ENCODE measurements around the gene PNPLA8.

DNA sequence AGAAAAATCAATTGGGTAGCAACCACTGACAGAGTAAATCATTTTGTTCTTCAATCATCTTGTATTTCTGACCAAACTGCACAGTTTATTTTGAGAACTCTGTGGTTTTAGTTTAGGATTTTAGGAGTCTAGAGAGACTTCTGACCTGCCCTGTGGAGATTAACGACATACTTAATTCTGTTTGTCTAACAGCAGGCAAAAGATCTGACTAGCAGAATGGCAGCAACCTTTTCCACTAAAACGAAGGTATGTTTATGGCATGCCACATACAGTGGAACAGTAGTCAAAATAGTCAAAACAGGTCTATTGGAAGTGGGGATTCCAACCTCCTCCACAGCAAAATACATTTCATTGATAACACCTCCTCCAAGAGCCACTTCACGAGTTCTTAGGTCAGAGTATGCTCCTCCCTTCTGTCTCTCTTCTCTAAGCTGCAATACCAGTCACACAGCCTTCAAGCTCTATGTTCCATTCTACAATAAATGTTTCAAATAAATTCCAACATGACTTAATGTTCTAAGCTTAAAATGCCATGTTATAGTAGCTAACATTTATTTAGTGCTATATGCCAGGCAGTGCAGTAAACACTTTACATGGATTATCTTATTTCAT, 104.1 kb downstream of the PNPLA8 start:
- TF ChIP-seq POLR2A (IDR thresholded peaks at IDR 0.05) (no peak), CTCF (IDR thresholded peaks at IDR 0.05) (no peak)
